Tibial nerve (tissue), 4 donors: Measurements from ENCODE around the gene TBC1D16.

ENCODE experiments used
- CTCF ChIP-seq, 5 experiments: fragments of 200-600 bp in 3 of 5; fragments of 450-650 bp in 2 of 5; sonication (generic) in 3 of 5; IDR thresholded peaks; one replicate each; pipeline ENCODE4 v1.5.1; 2016 to 2019; ENCODE audit warnings: antibody characterized with exemption in 5 of 5, mild to moderate bottlenecking in 3 of 5, moderate library complexity in 2 of 5
- EP300 ChIP-seq, 2 donors: sonication (generic); formaldehyde crosslinking; IDR thresholded peaks; one replicate each; pipeline ENCODE4 v1.6.1; 2017; ENCODE audit warnings: antibody characterized with exemption in 2 of 2, mild to moderate bottlenecking in 1 of 2

- TF ChIP-seq CTCF (IDR thresholded peaks at IDR 0.05) = no peak
- TF ChIP-seq EP300 (IDR thresholded peaks at IDR 0.05) = no peak
Measured at GRCh38 chr17:79921411-79922115, 114.1 kb downstream of the TBC1D16 start.
